Measurements from ENCODE around the gene TMEM151B. TPM values are rescaled to one million over a fixed set of nuclear protein-coding genes. Genes with fewer than 3 reads are reported as not detected.
"Not testable (repeated sequence)": the region's sequence is repeated elsewhere in the genome, so short reads cannot be mapped to it uniquely, and the experiment has no call there.

TMEM151B gene
- total RNA-seq, 1 experiment from 2014 or later = not detected

DNA sequence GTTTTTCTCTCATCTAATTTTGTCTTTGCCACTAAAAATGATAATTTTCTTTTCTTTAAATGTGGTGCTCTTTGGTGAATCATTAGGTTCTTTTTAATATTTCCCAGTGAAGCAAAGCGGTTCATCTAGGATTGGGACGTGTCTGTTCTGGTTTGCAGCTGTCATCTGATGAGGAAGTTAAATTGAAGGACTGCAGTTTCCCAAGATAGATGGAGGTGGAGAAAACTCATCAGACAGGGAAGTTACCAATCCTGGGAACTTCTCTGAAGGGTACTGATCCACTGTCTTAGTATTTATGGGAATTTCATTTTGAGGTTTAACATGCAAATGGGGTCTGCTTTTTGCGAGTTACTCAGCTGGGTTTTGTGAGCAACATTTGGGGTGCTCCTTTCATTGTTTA, 45.3 kb downstream of the TMEM151B start:
- Histone ChIP-seq H3K4me3 (ENCODE audit: low read depth, low read length) (no peak overlapping the region), H3K4me1 (no peaks in the 10 kb centered on the region), H3K27me3 (replicated peaks; ENCODE audit: control insufficient read depth, insufficient read depth, low read length) (no peaks in the 10 kb centered on the region; the same call in 1 of the 2 replicates), H3K36me3 (ENCODE audit: control insufficient read depth, insufficient read depth, low read length) (no peaks in the 10 kb centered on the region; the same call in 1 of the 2 replicates), H3K9me3 (no peaks in the 10 kb centered on the region)
- H3K27me3 Mint-ChIP-seq (ENCODE audit: insufficient read depth, unreplicated experiment) = peaks cover 21% of the 10 kb centered on the region
- peaks cover 7% of the 10 kb centered on the region for H3K36me3 Mint-ChIP-seq (ENCODE audit: insufficient read depth, unreplicated experiment)
- no peak overlapping the region for H3K27ac Mint-ChIP-seq (ENCODE audit: unreplicated experiment)
- H3K4me3 Mint-ChIP-seq (ENCODE audit: unreplicated experiment) = no peak overlapping the region
- POLR2A ChIA-PET = no interaction called here
- CTCF ChIA-PET = no interaction called here
- H3K4me1 Mint-ChIP-seq (ENCODE audit: low read depth, unreplicated experiment) = no peaks in the 10 kb centered on the region
- DNase-seq = no peak
- no TSS peak for BruUV-seq (replicated peaks)
- TF ChIP-seq, protein P1, sequence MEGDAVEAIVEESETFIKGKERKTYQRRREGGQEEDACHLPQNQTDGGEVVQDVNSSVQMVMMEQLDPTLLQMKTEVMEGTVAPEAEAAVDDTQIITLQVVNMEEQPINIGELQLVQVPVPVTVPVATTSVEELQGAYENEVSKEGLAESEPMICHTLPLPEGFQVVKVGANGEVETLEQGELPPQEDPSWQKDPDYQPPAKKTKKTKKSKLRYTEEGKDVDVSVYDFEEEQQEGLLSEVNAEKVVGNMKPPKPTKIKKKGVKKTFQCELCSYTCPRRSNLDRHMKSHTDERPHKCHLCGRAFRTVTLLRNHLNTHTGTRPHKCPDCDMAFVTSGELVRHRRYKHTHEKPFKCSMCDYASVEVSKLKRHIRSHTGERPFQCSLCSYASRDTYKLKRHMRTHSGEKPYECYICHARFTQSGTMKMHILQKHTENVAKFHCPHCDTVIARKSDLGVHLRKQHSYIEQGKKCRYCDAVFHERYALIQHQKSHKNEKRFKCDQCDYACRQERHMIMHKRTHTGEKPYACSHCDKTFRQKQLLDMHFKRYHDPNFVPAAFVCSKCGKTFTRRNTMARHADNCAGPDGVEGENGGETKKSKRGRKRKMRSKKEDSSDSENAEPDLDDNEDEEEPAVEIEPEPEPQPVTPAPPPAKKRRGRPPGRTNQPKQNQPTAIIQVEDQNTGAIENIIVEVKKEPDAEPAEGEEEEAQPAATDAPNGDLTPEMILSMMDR (IDR thresholded peaks at IDR 0.05; ENCODE audit: insufficient read depth in 1 of 2, low read depth in 1 of 2, low read length in 1 of 2, severe bottlenecking in 1 of 2, unreplicated experiment in 1 of 2) = no peak
- H3K9me3 Mint-ChIP-seq (ENCODE audit: unreplicated experiment) = no peaks in the 10 kb centered on the region
- intact Hi-C loops (cut with micrococcal nuclease; ENCODE audit: unreplicated experiment) = no loop called here

DNA sequence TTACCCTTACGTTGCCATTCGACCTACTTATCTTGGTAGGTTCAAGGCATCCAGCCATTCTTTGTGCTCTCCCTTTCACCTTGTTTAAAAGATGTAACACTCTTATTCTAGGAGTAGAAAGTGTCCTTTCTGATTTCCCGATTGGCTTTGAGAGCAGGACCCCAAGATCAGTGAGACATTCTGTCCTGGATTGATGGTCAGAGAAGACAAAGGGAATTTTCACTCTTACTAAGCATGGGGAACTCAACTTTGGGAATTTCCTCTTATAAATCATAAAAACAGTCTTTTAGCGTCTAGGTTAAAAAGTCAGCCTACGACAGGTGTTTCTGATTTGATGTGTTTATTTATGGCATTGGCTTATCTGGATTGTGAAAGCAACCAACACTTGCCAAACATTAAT, 45.7 kb downstream of the TMEM151B start:
- peaks cover 3% of the 10 kb centered on the region for H3K36me3 Mint-ChIP-seq (ENCODE audit: insufficient read depth, unreplicated experiment)
- no peak overlapping the region for H3K27ac Mint-ChIP-seq (ENCODE audit: unreplicated experiment)
- no peaks in the 10 kb centered on the region for H3K9me3 Mint-ChIP-seq (ENCODE audit: unreplicated experiment)
- Histone ChIP-seq H3K9me3 (no peaks in the 10 kb centered on the region), H3K4me3 (ENCODE audit: low read depth, low read length) (no peak overlapping the region), H3K4me1 (no peaks in the 10 kb centered on the region), H3K27me3 (replicated peaks; ENCODE audit: control insufficient read depth, insufficient read depth, low read length) (no peaks in the 10 kb centered on the region; the same call in 1 of the 2 replicates), H3K36me3 (ENCODE audit: control insufficient read depth, insufficient read depth, low read length) (no peaks in the 10 kb centered on the region; the same call in 1 of the 2 replicates)
- TF ChIP-seq, protein P1 (IDR thresholded peaks at IDR 0.05; ENCODE audit: insufficient read depth in 1 of 2, low read depth in 1 of 2, low read length in 1 of 2, severe bottlenecking in 1 of 2, unreplicated experiment in 1 of 2) = no peak
- BruUV-seq (replicated peaks) = no TSS peak
- ChIA-PET CTCF (no interaction called here), POLR2A (no interaction called here)
- peaks cover 23% of the 10 kb centered on the region for H3K27me3 Mint-ChIP-seq (ENCODE audit: insufficient read depth, unreplicated experiment)
- H3K4me3 Mint-ChIP-seq (ENCODE audit: unreplicated experiment) = no peak overlapping the region
- no peak for DNase-seq
- H3K4me1 Mint-ChIP-seq (ENCODE audit: low read depth, unreplicated experiment) = no peaks in the 10 kb centered on the region
- intact Hi-C loops (cut with micrococcal nuclease; ENCODE audit: unreplicated experiment) = no loop called here

DNA sequence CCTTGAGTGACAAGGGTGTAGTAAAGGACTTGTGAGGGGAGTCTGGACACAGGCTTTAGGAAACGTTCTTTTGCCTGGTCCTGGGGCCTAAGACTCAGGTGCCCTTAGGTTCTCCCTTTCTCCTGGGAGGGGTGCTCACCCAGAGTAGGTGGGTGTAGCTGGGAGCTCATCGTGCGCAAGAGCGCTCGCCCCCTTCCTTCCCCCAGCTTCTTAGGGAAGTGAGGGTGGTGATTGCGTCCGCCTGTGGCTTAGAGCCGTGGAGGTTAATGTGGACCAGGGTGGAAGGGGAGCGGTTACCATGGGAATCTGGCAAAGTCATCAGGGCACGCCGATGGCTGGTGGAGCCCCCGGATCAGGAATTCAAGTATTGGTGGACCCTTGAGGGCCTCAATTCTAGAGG, 46.2 kb downstream of the TMEM151B start:
- BruUV-seq (replicated peaks) = no TSS peak
- Histone ChIP-seq H3K4me3 (ENCODE audit: low read depth, low read length) (no peak overlapping the region), H3K27me3 (replicated peaks; ENCODE audit: control insufficient read depth, insufficient read depth, low read length) (no peaks in the 10 kb centered on the region; the same call in 1 of the 2 replicates), H3K9me3 (no peaks in the 10 kb centered on the region), H3K36me3 (ENCODE audit: control insufficient read depth, insufficient read depth, low read length) (no peaks in the 10 kb centered on the region), H3K4me1 (no peaks in the 10 kb centered on the region)
- DNase-seq = no peak
- TF ChIP-seq, protein P1 (IDR thresholded peaks at IDR 0.05; ENCODE audit: insufficient read depth in 1 of 2, low read depth in 1 of 2, low read length in 1 of 2, severe bottlenecking in 1 of 2, unreplicated experiment in 1 of 2) = no peak
- no peak overlapping the region for H3K4me3 Mint-ChIP-seq (ENCODE audit: unreplicated experiment)
- H3K9me3 Mint-ChIP-seq (ENCODE audit: unreplicated experiment) = no peaks in the 10 kb centered on the region
- H3K4me1 Mint-ChIP-seq (ENCODE audit: low read depth, unreplicated experiment) = no peaks in the 10 kb centered on the region
- H3K27ac Mint-ChIP-seq (ENCODE audit: unreplicated experiment) = no peak overlapping the region
- ChIA-PET POLR2A (no interaction called here), CTCF (no interaction called here)
- H3K36me3 Mint-ChIP-seq (ENCODE audit: insufficient read depth, unreplicated experiment) = no peaks in the 10 kb centered on the region
- H3K27me3 Mint-ChIP-seq (ENCODE audit: insufficient read depth, unreplicated experiment) = peaks cover 23% of the 10 kb centered on the region
- intact Hi-C loops (cut with micrococcal nuclease; ENCODE audit: unreplicated experiment) = no loop called here

DNA sequence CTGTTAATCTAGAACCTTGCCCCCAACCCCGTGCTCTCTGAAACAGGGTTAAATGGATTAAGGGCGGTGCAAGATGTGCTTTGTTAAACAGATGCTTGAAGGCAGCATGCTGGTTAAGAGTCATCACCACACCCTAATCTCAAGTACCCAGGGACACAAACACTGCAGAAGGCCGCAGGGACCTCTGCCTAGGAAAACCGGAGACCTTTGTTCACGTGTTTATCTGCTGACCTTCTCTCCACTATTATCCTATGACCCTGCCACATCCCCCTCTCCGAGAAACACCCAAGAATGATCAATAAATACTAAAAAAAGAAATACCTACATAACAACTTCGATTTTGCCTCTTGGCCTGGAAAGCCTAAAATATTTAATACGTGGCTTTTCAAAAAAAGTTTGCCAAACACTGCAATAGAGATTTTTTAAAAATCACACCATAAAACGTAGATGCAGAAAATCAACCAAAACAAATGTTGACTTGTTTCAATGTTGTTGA, 46.9 kb downstream of the TMEM151B start:
- DNase-seq; POLR2A ChIA-PET; H3K9me3 ChIP-seq; H3K27me3 ChIP-seq (replicated peaks; ENCODE audit: control insufficient read depth, insufficient read depth, low read length); CTCF ChIA-PET; H3K4me3 ChIP-seq (ENCODE audit: low read depth, low read length); H3K9me3 Mint-ChIP-seq (ENCODE audit: unreplicated experiment); H3K4me1 Mint-ChIP-seq (ENCODE audit: low read depth, unreplicated experiment); H3K36me3 Mint-ChIP-seq (ENCODE audit: insufficient read depth, unreplicated experiment); H3K36me3 ChIP-seq (ENCODE audit: control insufficient read depth, insufficient read depth, low read length); H3K4me1 ChIP-seq; H3K4me3 Mint-ChIP-seq (ENCODE audit: unreplicated experiment); BruUV-seq (replicated peaks); H3K27ac Mint-ChIP-seq (ENCODE audit: unreplicated experiment); intact Hi-C loops (cut with micrococcal nuclease; ENCODE audit: unreplicated experiment): not testable (repeated sequence)
- peaks cover 23% of the 10 kb centered on the region for H3K27me3 Mint-ChIP-seq (ENCODE audit: insufficient read depth, unreplicated experiment)
